Activated naive CD4-positive, alpha-beta T cell treated with anti-CD3 and anti-CD28 coated beads, Interleukin-2, amount 50 U/mL, for 72 hours (primary cell): ENCODE data around the gene TCN2. TPM values are rescaled to one million over a fixed set of nuclear protein-coding genes. Genes with fewer than 3 reads are reported as not detected.
A peak's percentile ranks its signal among the peaks of the same experiment; 100 is the strongest.
"Not testable (repeated sequence)": the region's sequence is repeated elsewhere in the genome, so short reads cannot be mapped to it uniquely, and the experiment has no call there.

Source experiments
- ATAC-seq, 2 donors: fragments of 150-1000 bp; cut with Tn5 transposase; 2 replicates each; pipeline ENCODE4 v1.10.0; 2021; ENCODE audit warnings: mild to moderate bottlenecking in 2 of 2, moderate library complexity in 2 of 2
- DNase-seq, 2 donors: peaks; one replicate each; pipeline ENCODE4 v3.0.0; 2021 to 2022; ENCODE audit warnings: low spot score in 2 of 2
- H3K27ac Mint-ChIP-seq, 2 donors: one replicate each; pipeline ENCODE4 v1.8.0; 2022; ENCODE audit warnings: mild to moderate bottlenecking in 2 of 2, mixed read lengths in 2 of 2
- H3K36me3 Mint-ChIP-seq, 2 donors: one replicate each; pipeline ENCODE4 v1.8.0; 2022; ENCODE audit warnings: mixed read lengths in 2 of 2
- H3K9me3 Mint-ChIP-seq, 2 donors: one replicate each; pipeline ENCODE4 v1.8.0; 2022; ENCODE audit warnings: mixed read lengths in 2 of 2
- total RNA-seq, 2 donors: library from RNA; stranded (reverse); gene quantifications; one replicate each; pipeline ENCODE4 v1.2.3, GENCODE V29; 2022

Gene TCN2
- total RNA-seq, 2 donors from 2014 or later: 1.5 TPM

DNA sequence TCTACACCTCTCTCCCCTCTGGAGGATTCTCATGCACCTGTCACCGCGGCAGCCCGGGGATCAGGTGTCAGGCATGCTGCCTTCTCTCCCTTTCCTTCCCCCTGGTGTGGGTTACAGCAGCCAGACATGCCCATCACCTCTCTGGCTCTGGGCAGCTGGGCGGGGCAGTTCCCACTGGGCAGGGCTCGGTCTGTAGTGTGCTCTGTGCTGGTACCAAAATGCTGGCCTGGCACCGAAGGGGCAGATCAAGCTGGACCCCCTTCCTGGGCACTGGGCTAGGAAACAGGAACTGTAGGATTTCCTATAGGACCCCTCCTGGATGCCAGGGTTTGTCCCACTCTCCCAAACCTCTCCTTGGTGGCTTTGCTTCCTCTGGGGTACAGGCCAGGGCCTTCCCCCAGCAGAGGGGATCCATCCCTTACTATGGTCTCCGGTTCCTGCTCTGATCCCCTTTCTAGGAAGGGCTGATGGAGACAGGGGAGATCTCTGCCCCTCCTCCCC is 33.3 kb upstream of the TCN2 start:
- DNase-seq (no peak), ATAC-seq (peak in 1 of 2 donors; percentile 19)
- Mint-ChIP-seq H3K9me3 (no peaks in the 10 kb centered on the region), H3K36me3 (no peaks in the 10 kb centered on the region), H3K27ac (no peak overlapping the region)

DNA sequence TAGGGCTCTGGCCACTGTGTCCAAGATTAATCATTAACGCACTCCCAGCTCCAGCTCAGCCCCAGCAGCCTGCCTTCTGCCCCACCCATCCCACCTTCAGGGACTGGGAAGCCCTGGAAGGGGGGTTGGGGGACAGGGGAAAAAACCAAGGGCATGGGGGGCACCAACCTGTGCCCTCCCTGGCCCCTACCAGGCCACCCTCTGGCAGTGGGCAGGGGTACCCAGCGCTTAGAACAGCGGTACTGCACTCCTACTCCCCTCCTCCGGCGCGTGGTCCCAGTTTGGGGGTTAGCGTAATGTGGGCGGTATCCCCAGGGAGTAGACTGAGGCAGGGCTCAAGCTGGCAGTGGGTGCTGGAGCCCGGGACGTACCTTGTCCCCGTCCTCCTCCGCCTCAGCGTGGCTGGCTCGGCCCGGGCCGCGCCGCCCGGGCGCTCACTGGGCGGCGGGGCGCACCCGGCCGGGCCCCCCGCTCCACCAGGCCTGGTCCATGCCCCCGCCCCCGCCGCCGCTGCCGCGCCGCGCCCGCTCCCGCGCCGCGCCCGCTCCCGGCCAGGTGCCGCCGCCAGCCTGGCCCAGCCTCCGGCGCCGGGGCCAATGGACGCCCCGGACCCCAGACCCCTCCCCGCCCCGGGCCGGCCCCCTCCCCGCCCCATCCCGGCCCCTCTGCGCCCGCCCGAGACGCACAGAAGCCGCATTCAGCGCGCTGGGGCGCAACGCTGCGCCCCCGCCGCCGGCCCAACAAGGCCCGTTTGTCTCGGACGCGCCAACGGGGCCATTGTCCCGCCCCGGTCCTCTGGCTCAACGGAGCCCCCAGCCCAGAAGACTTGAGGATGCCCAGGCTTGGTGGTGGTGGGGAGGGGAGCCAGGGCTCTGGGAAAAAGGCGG is 32.6 kb upstream of the TCN2 start, which contains the start of gene GAL3ST1:
GAL3ST1 (minus strand) TSS at position 571 of the 887 bp plus-strand sequence. CDS start 17,273 bp downstream, outside the sequence.
- no peak for DNase-seq
- Mint-ChIP-seq H3K36me3 (peaks cover 0 to 7% of the 10 kb centered on the region in 2 donors), H3K9me3 (no peaks in the 10 kb centered on the region), H3K27ac (no peak within 1 kb of the TSS)
- ATAC-seq: no peak

DNA sequence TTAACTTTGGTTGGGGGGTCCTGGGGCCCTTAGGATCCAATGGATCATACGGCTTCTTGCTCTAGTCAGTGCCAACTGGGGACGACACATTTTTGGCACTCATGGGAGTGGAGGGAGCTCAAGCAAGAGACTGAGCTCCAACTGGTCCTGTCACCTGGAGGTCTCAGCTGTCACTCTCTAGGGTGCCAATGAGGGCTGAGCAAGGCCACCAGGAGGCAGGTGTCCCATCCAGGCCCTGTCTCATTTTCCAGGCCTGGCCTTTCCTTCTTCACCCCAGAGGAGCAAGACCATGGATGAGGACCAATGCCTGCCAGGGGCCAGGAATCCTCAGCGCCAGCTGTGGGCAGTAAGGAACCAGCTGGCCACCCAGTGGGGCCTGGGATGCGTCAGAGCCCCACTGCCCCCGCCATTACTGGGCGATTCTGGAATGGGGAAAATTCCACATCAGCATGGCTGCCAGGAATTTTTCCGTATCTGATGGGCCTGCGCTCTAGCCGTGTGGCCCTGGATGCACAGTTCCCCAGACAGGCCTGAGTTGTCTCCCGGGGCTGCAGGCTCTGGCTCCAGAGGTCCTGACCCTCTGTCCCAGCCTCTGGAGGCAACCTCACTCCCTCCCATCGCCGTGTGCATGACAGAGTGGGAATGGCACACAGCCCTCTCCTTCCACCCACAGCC is 31.8 kb upstream of the TCN2 start:
- Mint-ChIP-seq H3K27ac (no peak overlapping the region), H3K9me3 (no peaks in the 10 kb centered on the region), H3K36me3 (peaks cover 2 to 13% of the 10 kb centered on the region in 2 donors)
- DNase-seq (no peak), ATAC-seq (no peak)

DNA sequence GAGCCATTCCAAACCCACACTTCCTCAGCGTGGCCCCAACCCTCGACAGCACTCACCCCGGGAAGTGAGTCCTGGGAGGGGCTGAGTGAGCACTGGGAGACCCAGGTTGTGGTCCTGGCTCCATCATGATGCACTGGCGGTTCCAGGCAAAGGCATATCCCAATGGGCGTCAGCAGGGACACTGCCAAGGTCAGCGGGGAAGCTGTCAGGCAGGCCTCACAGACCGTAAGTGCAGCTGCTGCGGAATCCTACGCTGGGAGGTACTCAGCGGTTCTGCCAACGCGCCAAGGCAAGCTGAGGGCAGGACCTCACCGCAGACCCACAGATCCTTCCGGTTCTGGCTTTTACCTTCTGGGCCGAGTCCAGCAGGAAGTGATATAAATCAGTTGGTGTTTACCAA is 31.1 kb upstream of the TCN2 start:
- no peak overlapping the region for H3K27ac Mint-ChIP-seq
- ATAC-seq (no peak), DNase-seq (no peak)
- H3K36me3 Mint-ChIP-seq: peaks cover 6 to 18% of the 10 kb centered on the region in 2 donors
- H3K9me3 Mint-ChIP-seq: no peaks in the 10 kb centered on the region

DNA sequence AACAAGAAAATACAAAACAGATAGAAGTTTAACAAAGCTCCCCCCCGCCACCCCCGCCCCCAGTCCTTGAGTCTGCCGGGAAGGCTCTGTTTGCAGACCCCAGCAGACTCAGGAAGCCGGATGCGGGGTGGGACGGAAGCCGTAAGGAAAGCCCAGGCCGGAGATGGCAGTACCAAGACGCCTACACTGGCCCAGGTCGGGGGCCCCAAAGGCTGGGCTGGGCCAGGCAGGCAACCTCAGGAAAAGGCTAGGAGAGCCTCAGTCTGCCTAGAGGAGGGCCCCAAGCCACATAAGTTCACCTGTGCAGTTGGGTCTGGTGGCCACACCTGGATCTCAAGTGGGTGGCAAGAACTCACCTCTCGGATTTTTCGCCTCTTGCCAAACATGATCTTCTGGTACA is 28.5 kb upstream of the TCN2 start:
- Mint-ChIP-seq H3K9me3 (no peaks in the 10 kb centered on the region), H3K36me3 (peaks cover 6 to 18% of the 10 kb centered on the region in 2 donors), H3K27ac (peak overlapping the region in 1 of 2 donors; percentile 44)
- ATAC-seq (no peak), DNase-seq (no peak)

DNA sequence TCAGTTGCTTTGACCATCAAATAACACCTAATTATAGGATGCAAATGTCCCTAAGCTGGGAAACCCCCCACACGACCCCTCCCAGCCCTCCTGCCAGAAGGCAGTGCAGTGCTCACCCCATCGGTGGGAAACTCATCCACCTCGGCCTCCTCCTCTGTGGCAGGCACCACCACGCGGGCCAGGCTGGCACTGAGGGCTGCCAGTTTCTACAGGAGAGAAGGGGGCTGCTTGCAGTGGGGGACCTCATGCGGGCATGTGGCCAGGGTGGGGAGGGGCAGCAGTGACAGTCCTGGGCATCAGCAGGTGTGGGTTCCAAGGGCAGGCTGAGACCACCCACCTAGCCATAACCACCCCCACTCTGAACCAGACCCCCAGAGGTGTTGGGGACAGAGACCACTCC is 26.1 kb upstream of the TCN2 start:
- ATAC-seq: no peak
- Mint-ChIP-seq H3K9me3 (no peaks in the 10 kb centered on the region), H3K27ac (no peak overlapping the region), H3K36me3 (peaks cover 6 to 18% of the 10 kb centered on the region in 2 donors)
- no peak for DNase-seq

DNA sequence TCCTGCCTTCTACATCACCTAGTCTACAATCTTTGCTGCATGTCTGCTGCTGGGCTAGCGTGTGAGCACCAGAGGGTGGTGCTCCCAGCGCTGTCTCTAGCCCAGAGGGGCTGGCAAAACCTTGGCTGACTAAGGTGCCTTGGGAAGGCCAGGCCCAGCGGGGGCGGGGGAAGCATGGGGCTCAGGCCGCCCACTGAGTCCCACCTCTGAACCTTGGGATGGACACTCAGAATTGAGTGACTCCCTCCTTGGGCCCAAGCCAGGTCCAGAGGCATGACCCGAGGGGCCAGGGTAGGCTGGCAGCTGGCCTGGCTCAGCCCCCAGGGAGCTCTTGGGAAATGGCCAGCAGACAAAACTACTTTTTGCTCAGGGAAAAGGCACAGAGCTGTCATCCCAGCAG is 24.9 kb upstream of the TCN2 start:
- ATAC-seq (no peak), DNase-seq (no peak)
- H3K36me3 Mint-ChIP-seq: peaks cover 8 to 20% of the 10 kb centered on the region in 2 donors
- H3K9me3 Mint-ChIP-seq: no peaks in the 10 kb centered on the region
- peak overlapping the region in 1 of 2 donors; percentile 87 for H3K27ac Mint-ChIP-seq

DNA sequence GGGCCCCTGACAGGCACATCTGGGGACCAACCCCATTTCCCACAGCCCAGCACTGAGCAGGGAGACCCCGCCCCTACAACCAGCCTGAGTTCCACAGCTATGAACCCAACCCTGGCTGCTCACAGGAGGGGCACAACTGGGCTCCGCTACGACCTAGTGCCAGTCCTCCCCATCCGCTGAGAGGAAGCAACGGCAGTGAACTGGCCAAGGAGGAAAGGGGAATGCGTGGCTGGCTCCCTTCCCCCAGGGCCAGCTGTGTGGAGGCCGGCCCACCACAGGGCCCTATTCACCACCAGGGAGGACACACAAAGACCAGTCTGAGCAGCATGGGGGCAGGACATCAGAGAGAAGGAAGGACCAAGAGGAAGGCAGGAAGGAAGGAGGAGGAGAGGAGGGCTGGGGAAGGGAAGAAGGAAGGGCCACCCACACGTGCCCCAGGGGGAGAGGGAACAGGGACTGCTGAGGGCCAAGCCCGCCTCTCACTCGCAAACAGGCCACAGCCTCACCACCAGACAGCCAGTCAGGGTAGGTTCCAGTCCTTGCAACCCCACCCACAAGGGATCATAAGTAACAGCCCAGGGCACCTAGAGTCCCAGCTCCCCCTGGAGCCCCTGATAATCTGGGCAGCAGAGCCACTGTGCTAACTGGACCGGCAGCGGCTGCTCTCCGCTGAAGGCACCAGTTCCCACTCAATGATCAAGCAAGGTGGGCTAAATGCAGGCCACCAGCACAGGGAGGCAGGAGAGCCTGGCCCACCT is 24.0 kb upstream of the TCN2 start:
- DNase-seq (no peak), ATAC-seq (no peak)
- no peaks in the 10 kb centered on the region for H3K9me3 Mint-ChIP-seq
- peaks cover 12 to 25% of the 10 kb centered on the region in 2 donors for H3K36me3 Mint-ChIP-seq
- peak overlapping the region in 1 of 2 donors; percentile 55 for H3K27ac Mint-ChIP-seq

DNA sequence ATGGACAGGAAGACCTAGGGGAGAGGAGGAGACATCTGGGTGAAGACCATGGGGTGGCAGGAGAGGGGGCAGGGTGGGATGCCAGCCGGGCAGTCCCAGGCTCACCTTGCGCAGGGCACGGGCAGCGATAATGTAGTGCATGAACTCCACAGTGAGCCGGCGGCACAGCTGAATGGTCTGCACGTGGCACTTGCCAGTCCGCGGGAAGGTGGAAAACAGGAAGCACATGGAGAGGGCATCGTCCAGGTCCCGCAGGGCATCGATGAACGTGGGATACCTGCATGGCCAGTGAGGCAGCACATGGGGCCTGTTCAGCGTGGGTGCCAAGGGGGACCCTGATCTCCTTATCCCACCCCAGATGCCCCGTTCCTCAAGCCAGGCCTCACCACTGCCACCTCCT is 22.5 kb upstream of the TCN2 start:
- ATAC-seq (no peak), DNase-seq (no peak)
- Mint-ChIP-seq H3K9me3 (no peaks in the 10 kb centered on the region), H3K27ac (no peak overlapping the region), H3K36me3 (peaks cover 12 to 17% of the 10 kb centered on the region in 2 donors)

DNA sequence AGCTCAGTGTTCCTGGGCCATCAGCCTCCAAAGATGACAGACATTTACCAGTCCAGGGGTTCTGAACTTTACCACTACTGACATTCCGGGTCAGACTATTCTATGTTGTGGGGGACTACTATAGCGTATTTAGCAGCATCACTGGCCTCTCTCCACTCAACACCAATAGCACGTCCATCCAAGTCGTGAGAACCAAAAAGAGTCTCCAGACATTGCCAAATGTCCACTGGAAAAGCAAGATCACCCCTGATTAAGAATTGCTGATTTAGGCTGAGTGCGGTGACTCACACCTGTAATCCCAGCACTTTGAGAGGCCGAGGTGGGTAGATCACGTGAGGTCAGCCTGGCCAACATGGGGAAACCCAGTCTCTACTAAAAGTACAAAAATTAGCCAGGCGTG is 20.6 kb upstream of the TCN2 start:
- Mint-ChIP-seq H3K9me3 (no peaks in the 10 kb centered on the region), H3K36me3 (peaks cover 6 to 7% of the 10 kb centered on the region in 2 donors), H3K27ac (no peak overlapping the region)
- ATAC-seq (no peak), DNase-seq (no peak)

DNA sequence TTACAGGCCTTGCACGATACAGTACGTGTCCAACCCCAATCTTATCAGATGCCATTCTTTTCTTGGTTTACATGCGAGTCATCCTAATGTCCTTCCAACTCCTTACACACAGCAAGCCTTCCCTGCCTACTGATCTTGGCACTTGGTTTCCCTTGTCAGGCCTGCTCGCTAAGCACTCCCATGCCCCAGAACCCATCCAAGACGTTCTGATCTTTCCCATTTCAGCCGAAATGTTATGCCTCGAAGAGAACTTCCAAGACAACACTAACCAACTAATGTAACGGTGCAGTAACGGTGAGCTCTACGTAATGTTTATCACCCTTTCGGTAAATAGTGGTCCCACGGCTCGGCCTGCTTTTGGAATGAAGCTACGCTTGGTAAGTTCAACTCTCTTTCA is 15.8 kb upstream of the TCN2 start:
- Mint-ChIP-seq H3K36me3 (peaks cover 6 to 7% of the 10 kb centered on the region in 2 donors), H3K9me3 (no peaks in the 10 kb centered on the region), H3K27ac (no peak overlapping the region)
- DNase-seq: no peak
- no peak for ATAC-seq

DNA sequence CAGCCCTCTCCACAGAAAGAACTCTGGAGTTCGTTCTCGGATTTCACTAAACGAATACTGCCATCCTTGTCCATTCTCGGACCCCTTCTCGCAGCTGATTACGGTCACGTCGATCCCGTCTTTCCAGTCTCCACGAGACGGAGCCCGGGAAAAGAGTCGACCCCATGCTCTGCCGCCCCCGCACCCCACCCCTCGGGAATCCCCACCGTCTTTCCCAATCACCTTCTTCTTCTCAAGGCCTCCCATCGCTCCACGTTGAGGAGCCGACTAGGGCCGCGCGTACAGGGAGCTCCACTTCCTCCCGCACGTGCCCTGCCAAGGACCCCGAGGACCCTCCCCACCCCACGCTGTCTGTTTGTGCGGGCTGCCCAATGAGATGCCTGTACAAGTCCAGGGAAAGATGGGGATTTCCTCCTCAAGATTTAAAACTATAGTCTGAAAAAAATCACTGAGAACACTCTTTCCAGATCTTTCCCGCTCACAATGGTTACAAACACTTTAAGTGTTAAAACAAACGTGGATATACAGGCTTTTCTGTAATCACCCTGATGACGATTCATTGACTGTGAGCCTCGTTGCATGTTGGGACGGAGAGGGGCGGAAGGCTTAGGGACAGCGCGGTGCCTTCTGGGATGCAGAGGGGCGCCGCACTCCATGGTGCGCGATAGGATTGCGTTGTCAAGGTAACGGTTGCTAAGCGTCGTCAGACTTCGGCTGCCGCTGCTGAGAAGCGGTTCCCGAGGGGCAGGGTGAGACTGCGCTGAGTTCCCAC is 15.2 kb upstream of the TCN2 start, which contains the start of gene PES1:
PES1 (minus strand) TSS at position 323 of the 772 bp plus-strand sequence; CDS start at position 246, 77 bp downstream.
- Mint-ChIP-seq H3K9me3 (no peaks in the 10 kb centered on the region), H3K27ac (no peak within 1 kb of the TSS), H3K36me3 (peaks cover 6 to 7% of the 10 kb centered on the region in 2 donors)
- DNase-seq: peak; percentile 86 to 91
- peak; percentile 99 to 100 for ATAC-seq

DNA sequence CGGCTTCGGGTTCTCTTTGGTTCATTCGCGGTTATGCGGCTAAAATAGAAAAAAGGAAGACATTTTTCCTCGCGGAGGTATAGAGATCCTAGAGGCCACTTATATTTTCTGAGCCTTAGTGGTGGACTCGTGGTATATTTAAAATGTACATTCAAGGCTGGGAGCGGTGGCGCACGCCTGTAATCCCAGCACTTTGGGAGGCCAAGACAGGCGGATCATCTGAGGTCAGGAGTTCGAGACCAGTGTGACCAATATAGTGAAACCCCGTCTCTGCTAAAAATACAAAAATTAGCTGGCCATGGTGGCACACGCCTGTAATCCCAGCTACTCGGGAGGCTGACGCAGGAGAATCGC is 14.6 kb upstream of the TCN2 start:
- not testable (repeated sequence) for DNase-seq, H3K9me3 Mint-ChIP-seq, ATAC-seq, H3K27ac Mint-ChIP-seq, H3K36me3 Mint-ChIP-seq

DNA sequence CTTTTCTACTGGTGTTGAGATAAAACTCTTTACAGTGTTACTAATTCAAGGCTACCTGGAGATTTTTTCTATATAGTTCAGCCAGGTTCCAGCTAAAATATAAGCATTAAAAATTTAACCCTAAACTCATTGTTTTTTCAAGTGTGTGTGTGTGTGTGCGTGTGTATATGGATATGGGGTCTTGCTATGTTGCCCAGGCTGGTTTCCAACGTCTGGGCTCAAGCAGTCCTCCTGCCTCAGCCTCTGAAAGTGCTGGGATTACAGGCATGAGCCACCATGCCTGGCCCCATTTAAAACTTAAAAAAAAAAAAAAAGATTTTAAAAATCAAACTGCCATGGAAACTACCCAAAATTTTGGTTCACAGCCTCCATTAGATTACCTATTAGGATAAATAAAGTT is 10.8 kb upstream of the TCN2 start:
- no peak for ATAC-seq
- DNase-seq: no peak
- no peaks in the 10 kb centered on the region for H3K9me3 Mint-ChIP-seq
- no peak overlapping the region for H3K27ac Mint-ChIP-seq
- H3K36me3 Mint-ChIP-seq: no peaks in the 10 kb centered on the region

DNA sequence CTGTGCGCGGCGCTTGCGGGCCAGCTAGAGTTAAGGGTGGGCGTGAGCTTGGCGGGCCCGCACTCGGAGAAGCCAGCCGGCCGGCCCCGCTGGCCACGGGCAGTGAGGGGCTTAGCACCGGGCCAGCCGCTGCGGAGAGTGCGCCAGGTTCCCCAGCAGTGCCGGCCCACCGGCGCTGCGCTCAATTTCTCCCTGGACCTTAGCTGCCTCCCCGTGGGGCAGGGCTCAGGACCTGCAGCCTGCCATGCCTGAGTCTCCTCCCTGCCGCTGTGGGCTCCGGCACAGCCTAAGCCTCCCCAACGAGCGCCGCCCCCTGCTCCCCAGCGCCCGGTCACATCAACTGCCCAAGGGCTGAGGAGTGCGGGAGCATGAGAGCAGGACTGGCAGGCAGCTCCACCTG is 10.1 kb upstream of the TCN2 start:
- Mint-ChIP-seq H3K27ac (no peak overlapping the region), H3K9me3 (no peaks in the 10 kb centered on the region), H3K36me3 (no peaks in the 10 kb centered on the region)
- ATAC-seq (no peak), DNase-seq (no peak)

DNA sequence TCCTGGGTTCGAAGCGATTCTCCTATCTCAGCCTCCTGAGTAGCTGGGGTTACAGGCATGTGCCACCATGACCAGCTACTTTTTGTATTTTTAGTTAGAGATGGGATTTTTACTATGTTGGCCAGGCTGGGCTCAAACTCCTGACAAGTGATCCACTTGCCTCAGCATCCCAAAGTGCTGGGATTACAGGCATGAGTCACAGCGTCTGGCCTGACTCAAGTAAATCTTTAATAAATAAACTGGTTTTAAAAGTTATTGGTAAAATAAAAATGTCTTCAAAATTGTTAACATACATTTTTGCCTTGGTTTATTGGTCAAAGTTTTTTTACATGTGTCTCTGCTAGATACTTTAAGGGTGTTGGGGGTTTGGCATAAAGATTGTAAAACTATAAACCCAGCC is 8.0 kb upstream of the TCN2 start:
- Mint-ChIP-seq H3K9me3 (no peaks in the 10 kb centered on the region), H3K27ac (no peak overlapping the region), H3K36me3 (no peaks in the 10 kb centered on the region)
- no peak for ATAC-seq
- no peak for DNase-seq
